Measurements from ENCODE around the gene TMEM140. TPM values are rescaled to one million over a fixed set of nuclear protein-coding genes. Genes with fewer than 3 reads are reported as not detected.
A peak's percentile ranks its signal among the peaks of the same experiment; 100 is the strongest.

The TMEM140 gene
- total and polyA plus RNA-seq, 9 of the 15 experiments (the other 6 are each of a cell fraction or from before 2014, with no cell fraction given): 0.03 to 0.82 (median 0.23) TPM

- peak; percentile 66; the same call in 1 of the 2 replicates for TF ChIP-seq HOMEZ (CRISPR knock-in tag; IDR thresholded peaks at IDR 0.05)
- TF ChIP-seq U2AF2 (optimal IDR thresholded peaks at IDR 0.05; ENCODE audit: low read depth, low read length): no peak
- peak; percentile 97; the same call in 1 of the 2 replicates for TF ChIP-seq KDM2B (CRISPR knock-in tag; IDR thresholded peaks at IDR 0.05)
- no peak for TF ChIP-seq ZNF354B (CRISPR knock-in tag; IDR thresholded peaks at IDR 0.05)
- no peak for TF ChIP-seq ZNF175 (CRISPR knock-in tag; IDR thresholded peaks at IDR 0.05; ENCODE audit: low read depth)
- TF ChIP-seq ZBTB9 (CRISPR knock-in tag; IDR thresholded peaks at IDR 0.05): peak; percentile 81
- no peak for TF ChIP-seq NELFE (IDR thresholded peaks at IDR 0.05; ENCODE audit: insufficient read depth, insufficient read length)
- no peak for TF ChIP-seq MAFF (IDR thresholded peaks at IDR 0.05; ENCODE audit: low read length)
- TF ChIP-seq PTTG1 (tag; IDR thresholded peaks at IDR 0.05; ENCODE audit: low read depth): no peak
- no peak for TF ChIP-seq ZNF512 (tag; IDR thresholded peaks at IDR 0.05)
- TF ChIP-seq IRF1 (CRISPR knock-in tag; IDR thresholded peaks at IDR 0.05; ENCODE audit: borderline replicate concordance): no peak
- TF ChIP-seq ZNF76 (CRISPR knock-in tag; IDR thresholded peaks at IDR 0.05; ENCODE audit: borderline replicate concordance): peak; percentile 54; the same call in 1 of the 2 replicates
- no peak for TF ChIP-seq HIVEP1 (CRISPR knock-in tag; IDR thresholded peaks at IDR 0.05)
- TF ChIP-seq TAF15 (IDR thresholded peaks at IDR 0.05; ENCODE audit: low read depth, low read length): no peak
- no peak for TF ChIP-seq HDAC3 (IDR thresholded peaks at IDR 0.05; ENCODE audit: borderline replicate concordance, partially characterized antibody)
- TF ChIP-seq XRCC4 (IDR thresholded peaks at IDR 0.05; ENCODE audit: extremely low read depth, insufficient read depth, insufficient read length): no peak
- no peak for TF ChIP-seq ZNF707 (CRISPR knock-in tag; conservative IDR thresholded peaks at IDR 0.05)
- 0 out of 2 replicates have a peak, but pooled peaks have one; percentile 84 for TF ChIP-seq ZNF830 (CRISPR knock-in tag; IDR thresholded peaks at IDR 0.05)
- TF ChIP-seq THAP12 (CRISPR knock-in tag; IDR thresholded peaks at IDR 0.05): peak; percentile 73; the same call in 1 of the 2 replicates
- TF ChIP-seq FOXJ3 (CRISPR knock-in tag; IDR thresholded peaks at IDR 0.05): no peak
These were observed 63.5 kb downstream of the TMEM140 start, which contains the start of gene WDR91 (continued) for GRCh38 chr7:135211179-135211945.

Data from K562 (cell line).